Psoas muscle (tissue), 8 donors: ENCODE measurements around the gene MRGPRX4. TPM values are rescaled to one million over a fixed set of nuclear protein-coding genes. Genes with fewer than 3 reads are reported as not detected.
"Not testable (repeated sequence)": the region's sequence is repeated elsewhere in the genome, so short reads cannot be mapped to it uniquely, and the experiment has no call there.

Source experiments
- ATAC-seq, 4 donors: fragments of 200-7000 bp; cut with Tn5 transposase; one replicate each; pipeline ENCODE4 v1.9.1; 2020; ENCODE audit warnings: moderate library complexity in 3 of 4, mild to moderate bottlenecking in 2 of 4
- DNase-seq, 2 donors: peaks; one replicate each; pipeline ENCODE4 v3.0.0-alpha.2; 2020
- H3K27ac ChIP-seq: fragments of 200-600 bp; one replicate; pipeline ENCODE4 v1.8.0; 2022
- H3K27me3 ChIP-seq, 3 donors: fragments of 200-600 bp in 1 of 3; one replicate each; pipeline versions ENCODE4 v1.6.1 to v1.8.0; 2013 to 2022; ENCODE audit warnings: low read length in 2 of 3, mild to moderate bottlenecking in 2 of 3, moderate library complexity in 1 of 3; ENCODE audit not compliant: insufficient read depth in 3 of 3
- H3K36me3 ChIP-seq, 2 donors: fragments of 200-600 bp in 1 of 2; one replicate each; pipeline versions ENCODE4 v1.6.1 to v1.8.0; 2013 to 2022; ENCODE audit warnings: low read depth in 1 of 2, mild to moderate bottlenecking in 1 of 2, moderate library complexity in 1 of 2; ENCODE audit not compliant: insufficient read depth in 1 of 2
- H3K4me1 ChIP-seq: fragments of 200-600 bp; one replicate; pipeline ENCODE4 v1.8.0; 2022
- H3K4me3 ChIP-seq: fragments of 200-600 bp; one replicate; pipeline ENCODE4 v1.8.0; 2022; ENCODE audit warnings: mild to moderate bottlenecking
- H3K9me3 ChIP-seq: fragments of 200-600 bp; one replicate; pipeline ENCODE4 v1.8.0; 2022
- WGBS, 3 donors: extraction: QIAGEN DNeasy Blood & Tissue Kit; methylation state at CpG; one replicate each; pipeline versions ENCODE4 v1.1.6 to v1.1.7; 2013; 5-methylcytosine and 5-hydroxymethylcytosine counted together
- intact Hi-C, 2 donors: fragments of 100-400 bp; cut with DNase I; formaldehyde crosslinking; loops; one replicate each; pipeline versions ENCODE4 v1.11.0 to v1.14.2; 2022
- long read RNA-seq, 2 donors: library from polyadenylated mRNA; unstranded; transcript quantifications; one replicate each; pipeline ENCODE4 v2.0.0, GENCODE V29; 2021
- polyA plus RNA-seq, 3 donors: library from polyadenylated mRNA; stranded (reverse); fragments of 200-250 nt; gene quantifications; one replicate each; pipeline ENCODE4 v1.2.3, GENCODE V29; 2013
- total RNA-seq, 4 donors: library from RNA; stranded (reverse); fragmentation: NEBNext Ultra II Directional in 2 of 4; extraction: Animal tissue kit (Norgen Biotek cat#: 25700) in 2 of 4; gene quantifications; one replicate each; pipeline versions ENCODE4 v1.2.1 to v1.2.4, GENCODE V29; 2021 to 2023
- TF ChIP-seq, protein P1 (sequence below): fragments of 200-600 bp; IDR thresholded peaks from one replicate; pipeline ENCODE4 v1.8.0; 2022; ENCODE audit warnings: antibody characterized with exemption
- donor health status: healthy with polysubstance abuse.
- donor health status: DM: no; HTN: no; CAD: no; lungs with moderate emphysema.
- donor health status: Bipolar disorder and iron deficiency.
- donor health status: healthy.
- donor health status: DM: yes; HTN: yes; CAD: no.
- donor health status: DM: no; HTN: no; CAD: no.
- donor health status: DM: no; HTN: no; CAD: no.
- donor health status: DM: yes; HTN: yes; CAD: no.

The MRGPRX4 gene
- total RNA-seq (not detected), polyA plus RNA-seq (not detected)
- long read RNA-seq, donor 1: 0 reads
- long read RNA-seq, donor 2: 0 reads

DNA sequence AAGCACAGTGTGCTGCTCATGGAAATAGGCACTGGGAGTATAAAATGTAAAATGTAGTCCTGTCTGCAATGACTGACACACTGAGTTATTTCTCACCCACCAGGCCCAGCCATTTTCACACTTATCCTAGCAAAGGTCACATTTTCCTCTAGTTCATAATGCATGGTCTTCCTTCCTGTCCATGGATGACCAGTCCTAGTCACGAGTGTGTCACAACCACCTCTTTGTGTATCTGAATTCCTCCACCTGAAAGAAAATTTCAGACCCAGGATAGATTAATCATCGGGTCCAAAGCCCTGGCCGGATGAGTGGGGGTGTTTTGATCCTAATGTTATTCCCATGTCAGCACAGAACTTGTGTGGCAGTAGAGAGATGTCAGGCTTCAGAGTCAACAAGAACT lies at the start of gene MRGPRX4:
MRGPRX4 (plus strand) TSS at position 172 of the 400 bp plus-strand sequence. CDS start 420 bp downstream, outside the sequence.
- DNase-seq: no peak
- H3K9me3 ChIP-seq: no peaks in the 10 kb centered on the region
- intact Hi-C loops: no loop called here
- 69 to 80% (median 76%) methylated on average over 3 of the region's 3 CpGs for WGBS, 3 donors
- TF ChIP-seq, protein P1, sequence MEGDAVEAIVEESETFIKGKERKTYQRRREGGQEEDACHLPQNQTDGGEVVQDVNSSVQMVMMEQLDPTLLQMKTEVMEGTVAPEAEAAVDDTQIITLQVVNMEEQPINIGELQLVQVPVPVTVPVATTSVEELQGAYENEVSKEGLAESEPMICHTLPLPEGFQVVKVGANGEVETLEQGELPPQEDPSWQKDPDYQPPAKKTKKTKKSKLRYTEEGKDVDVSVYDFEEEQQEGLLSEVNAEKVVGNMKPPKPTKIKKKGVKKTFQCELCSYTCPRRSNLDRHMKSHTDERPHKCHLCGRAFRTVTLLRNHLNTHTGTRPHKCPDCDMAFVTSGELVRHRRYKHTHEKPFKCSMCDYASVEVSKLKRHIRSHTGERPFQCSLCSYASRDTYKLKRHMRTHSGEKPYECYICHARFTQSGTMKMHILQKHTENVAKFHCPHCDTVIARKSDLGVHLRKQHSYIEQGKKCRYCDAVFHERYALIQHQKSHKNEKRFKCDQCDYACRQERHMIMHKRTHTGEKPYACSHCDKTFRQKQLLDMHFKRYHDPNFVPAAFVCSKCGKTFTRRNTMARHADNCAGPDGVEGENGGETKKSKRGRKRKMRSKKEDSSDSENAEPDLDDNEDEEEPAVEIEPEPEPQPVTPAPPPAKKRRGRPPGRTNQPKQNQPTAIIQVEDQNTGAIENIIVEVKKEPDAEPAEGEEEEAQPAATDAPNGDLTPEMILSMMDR: no peak
- H3K27ac ChIP-seq: no peak within 1 kb of the TSS
- H3K36me3 ChIP-seq: no peaks in the 10 kb centered on the region
- ATAC-seq: no peak
- H3K4me1 ChIP-seq: no peaks in the 10 kb centered on the region
- no peak within 1 kb of the TSS for H3K4me3 ChIP-seq
- peaks cover 0 to 6% (median 3%) of the 10 kb centered on the region in 3 donors for H3K27me3 ChIP-seq

GRCh38 chr11:18131115-18131514 lies 41.5 kb upstream of the MRGPRX4 start:
- DNase-seq, H3K27me3 ChIP-seq, H3K9me3 ChIP-seq, H3K36me3 ChIP-seq, ATAC-seq, intact Hi-C loops, H3K4me1 ChIP-seq, H3K4me3 ChIP-seq, H3K27ac ChIP-seq: not testable (repeated sequence)
- WGBS, 3 donors: 91 to 96% (median 92%) methylated on average over 4 of the region's 4 CpGs

DNA sequence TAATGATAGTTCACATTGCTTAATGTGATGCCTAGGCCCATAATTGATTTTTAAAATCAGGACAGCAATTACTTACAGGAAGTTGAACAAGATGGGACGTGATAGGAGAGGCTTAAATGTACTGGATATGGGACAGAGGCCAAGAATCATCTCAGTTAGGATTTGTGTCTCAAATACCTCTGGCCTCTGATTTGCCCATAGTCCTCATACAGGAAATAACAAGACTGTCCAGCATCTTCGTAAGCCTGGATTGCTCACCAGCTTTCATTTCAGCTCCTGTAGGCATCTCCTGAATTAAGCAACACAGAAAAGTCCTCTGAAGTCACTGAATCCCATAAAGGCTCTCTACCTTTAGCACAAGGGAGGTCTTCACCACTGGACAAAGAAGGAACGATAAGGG lies 40.3 kb upstream of the MRGPRX4 start, which contains the start of gene MRGPRX3:
MRGPRX3 (plus strand) TSS at position 231 of the 400 bp plus-strand sequence. CDS start 4,632 bp downstream, outside the sequence.
- TF ChIP-seq, protein P1: no peak
- intact Hi-C loops: no loop called here
- H3K9me3 ChIP-seq: no peaks in the 10 kb centered on the region
- ATAC-seq (no peak), DNase-seq (no peak)
- H3K27ac ChIP-seq: no peak within 1 kb of the TSS
- H3K4me3 ChIP-seq: no peak within 1 kb of the TSS
- H3K36me3 ChIP-seq: no peaks in the 10 kb centered on the region
- H3K4me1 ChIP-seq: no peaks in the 10 kb centered on the region
- H3K27me3 ChIP-seq: peaks cover 0 to 4% (median 0%) of the 10 kb centered on the region in 3 donors
- WGBS, 3 donors: 43 to 52% (median 49%) methylated on average over 3 of the region's 3 CpGs

GRCh38 chr11:18135308-18135707 lies 37.3 kb upstream of the MRGPRX4 start:
- 33 to 45% (median 44%) methylated on average over 2 of the region's 2 CpGs for WGBS, 3 donors
- intact Hi-C loops: no loop called here
- Histone ChIP-seq H3K27ac (no peak overlapping the region), H3K9me3 (no peaks in the 10 kb centered on the region), H3K4me3 (no peak overlapping the region), H3K36me3 (no peaks in the 10 kb centered on the region), H3K27me3 (peaks cover 0 to 4% (median 0%) of the 10 kb centered on the region in 3 donors), H3K4me1 (no peaks in the 10 kb centered on the region)
- DNase-seq (no peak), ATAC-seq (no peak)
- TF ChIP-seq, protein P1: no peak

DNA sequence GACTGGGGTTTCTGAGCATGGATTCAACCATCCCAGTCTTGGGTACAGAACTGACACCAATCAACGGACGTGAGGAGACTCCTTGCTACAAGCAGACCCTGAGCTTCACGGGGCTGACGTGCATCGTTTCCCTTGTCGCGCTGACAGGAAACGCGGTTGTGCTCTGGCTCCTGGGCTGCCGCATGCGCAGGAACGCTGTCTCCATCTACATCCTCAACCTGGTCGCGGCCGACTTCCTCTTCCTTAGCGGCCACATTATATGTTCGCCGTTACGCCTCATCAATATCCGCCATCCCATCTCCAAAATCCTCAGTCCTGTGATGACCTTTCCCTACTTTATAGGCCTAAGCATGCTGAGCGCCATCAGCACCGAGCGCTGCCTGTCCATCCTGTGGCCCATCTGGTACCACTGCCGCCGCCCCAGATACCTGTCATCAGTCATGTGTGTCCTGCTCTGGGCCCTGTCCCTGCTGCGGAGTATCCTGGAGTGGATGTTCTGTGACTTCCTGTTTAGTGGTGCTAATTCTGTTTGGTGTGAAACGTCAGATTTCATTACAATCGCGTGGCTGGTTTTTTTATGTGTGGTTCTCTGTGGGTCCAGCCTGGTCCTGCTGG lies 35.3 kb upstream of the MRGPRX4 start:
- TF ChIP-seq, protein P1: no peak
- DNase-seq: no peak

More for the DNA sequence above, 35.3 kb upstream of the MRGPRX4 start:
- Histone ChIP-seq H3K9me3 (no peaks in the 10 kb centered on the region), H3K36me3 (no peaks in the 10 kb centered on the region), H3K27ac (no peak overlapping the region), H3K4me1 (no peaks in the 10 kb centered on the region), H3K4me3 (no peak overlapping the region), H3K27me3 (peaks cover 0 to 4% (median 0%) of the 10 kb centered on the region in 3 donors)
- intact Hi-C loops: no loop called here
- no peak for ATAC-seq
- WGBS, 3 donors: 93 to 95% (median 93%) methylated on average over 29 of the region's 29 CpGs
